ENCODE results near the gene DUSP16.
"Not testable (repeated sequence)": the region's sequence is repeated elsewhere in the genome, so short reads cannot be mapped to it uniquely, and the experiment has no call there.

DUSP16 gene

DNA sequence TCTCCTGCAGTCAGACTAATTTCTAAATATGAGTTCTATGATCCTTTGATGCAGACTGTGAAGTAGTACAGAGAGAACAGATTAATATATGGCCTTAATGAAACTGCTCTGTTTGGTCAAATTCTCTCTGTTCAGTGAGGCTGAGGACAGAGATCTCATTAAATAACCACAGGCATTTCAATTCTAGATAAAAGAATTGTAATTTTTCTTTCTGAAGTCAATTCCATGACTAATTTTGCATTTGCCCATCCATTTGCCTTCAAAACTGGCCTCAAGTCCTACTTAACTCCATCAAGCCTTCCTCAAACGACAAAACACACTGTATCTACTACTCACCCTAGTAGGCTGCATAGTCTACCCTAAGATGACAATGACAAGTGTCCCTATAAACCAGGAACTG, 67.1 kb downstream of the DUSP16 start:
- no peak for DNase-seq (ENCODE audit: low read depth)

DNA sequence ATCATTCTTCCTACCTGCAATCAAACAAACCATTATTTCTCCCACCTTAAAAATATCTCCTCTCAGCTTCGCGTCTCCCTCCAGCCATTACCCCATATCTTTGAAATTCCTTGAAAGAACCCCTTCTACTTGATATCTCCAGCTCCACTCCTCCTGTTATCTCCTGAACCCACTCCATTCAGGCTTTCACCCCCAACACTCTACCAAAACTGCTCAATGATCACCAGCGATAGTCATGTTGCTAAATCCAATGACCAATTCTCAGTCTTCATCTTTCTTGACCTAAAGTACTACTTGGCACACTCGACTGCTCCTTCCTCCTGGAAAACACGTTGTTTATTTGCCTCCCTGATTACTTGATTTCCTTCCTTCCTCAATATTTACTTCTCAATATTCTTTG, 70.1 kb downstream of the DUSP16 start:
- no peak for DNase-seq (ENCODE audit: low read depth)

DNA sequence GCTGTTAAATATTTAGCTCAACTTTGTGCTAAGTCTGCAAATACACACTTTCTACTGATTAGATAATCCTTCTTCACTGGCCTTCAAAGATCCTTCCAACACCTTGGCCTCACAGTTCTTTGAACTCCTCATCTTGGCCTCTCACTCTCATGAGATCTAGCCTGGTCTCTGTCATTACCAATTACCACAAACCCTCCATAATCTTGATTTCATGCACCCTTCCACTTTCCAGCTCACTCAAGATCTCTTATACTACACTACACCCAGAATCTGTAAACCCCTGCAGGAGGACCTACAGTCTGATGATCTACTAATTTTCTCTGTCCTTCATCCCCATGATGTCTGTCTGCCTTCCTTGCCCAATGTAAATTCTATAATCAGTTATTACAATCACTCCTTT, 71.1 kb downstream of the DUSP16 start:
- no peak for DNase-seq (ENCODE audit: low read depth)

DNA sequence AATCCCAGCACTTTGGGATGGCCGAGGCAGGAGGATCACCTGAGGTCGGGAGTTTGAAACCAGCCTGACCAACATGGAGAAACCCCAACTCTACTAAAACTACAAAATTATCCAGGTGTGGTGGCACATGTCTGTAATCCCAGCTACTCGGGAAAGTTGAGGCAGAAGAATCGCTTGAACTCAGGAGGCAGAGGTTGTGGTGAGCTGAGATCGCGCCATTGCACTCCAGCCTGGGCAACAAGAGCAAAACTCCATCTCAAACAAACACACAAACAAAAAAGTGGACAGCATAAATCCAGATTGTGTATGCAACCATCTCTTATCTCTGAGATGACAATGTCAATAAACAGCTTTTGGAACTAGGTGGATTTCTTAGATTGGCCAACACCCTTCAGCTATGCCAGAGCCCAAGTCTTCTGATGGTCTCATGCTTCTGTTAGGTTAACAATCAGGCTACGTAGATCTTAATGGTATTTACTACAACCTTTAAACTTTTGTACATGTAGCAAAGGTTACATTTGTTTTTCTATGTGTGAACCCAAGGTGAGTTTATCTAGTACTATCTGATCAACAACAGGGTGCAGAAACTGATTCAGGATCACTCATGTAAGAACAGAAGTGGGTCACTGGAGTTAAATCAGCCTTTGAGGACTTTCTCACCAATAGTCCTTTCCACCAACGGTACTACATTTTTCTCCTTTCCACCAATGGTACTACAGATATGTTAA, 73.7 kb downstream of the DUSP16 start:
- DNase-seq (ENCODE audit: low read depth) = no peak

DNA sequence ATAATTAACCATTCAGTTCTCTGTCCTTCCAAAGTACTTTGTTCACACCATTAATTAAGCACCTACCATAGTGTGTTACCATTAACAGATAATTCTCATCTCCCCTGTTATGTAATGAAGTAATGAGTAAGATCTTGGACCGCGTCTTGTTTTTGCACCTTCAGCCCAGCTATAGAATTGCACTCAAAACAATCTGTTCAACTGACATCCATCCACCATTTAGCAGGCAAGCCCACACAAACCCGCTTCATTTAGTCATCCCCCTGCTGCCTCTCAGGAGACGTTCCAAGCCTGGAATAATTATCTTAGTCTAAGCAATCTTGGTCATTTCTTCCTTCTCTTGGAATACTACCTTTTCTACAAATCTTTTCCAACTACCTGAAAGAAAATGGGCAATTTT, 74.4 kb downstream of the DUSP16 start:
- DNase-seq (ENCODE audit: low read depth) = no peak

DNA sequence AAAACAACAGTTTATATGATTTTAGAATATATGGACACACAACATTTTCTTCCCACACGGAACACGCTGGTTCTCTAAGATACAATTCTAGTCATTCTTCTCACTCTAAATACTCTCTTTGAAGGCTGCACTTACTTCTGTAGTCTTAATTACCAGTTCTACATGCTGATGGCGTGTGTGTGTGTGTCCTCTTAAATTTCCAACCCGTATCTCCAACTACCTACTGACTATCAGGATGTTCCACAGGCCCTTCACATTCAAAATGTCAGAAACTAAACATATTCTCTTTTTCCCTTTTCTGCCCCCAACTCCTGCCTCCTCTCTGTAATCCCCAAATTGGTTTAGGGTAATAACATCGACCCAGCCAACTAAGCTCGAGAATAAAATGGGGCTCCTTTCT, 75.2 kb downstream of the DUSP16 start:
- DNase-seq (ENCODE audit: low read depth) = no peak

DNA sequence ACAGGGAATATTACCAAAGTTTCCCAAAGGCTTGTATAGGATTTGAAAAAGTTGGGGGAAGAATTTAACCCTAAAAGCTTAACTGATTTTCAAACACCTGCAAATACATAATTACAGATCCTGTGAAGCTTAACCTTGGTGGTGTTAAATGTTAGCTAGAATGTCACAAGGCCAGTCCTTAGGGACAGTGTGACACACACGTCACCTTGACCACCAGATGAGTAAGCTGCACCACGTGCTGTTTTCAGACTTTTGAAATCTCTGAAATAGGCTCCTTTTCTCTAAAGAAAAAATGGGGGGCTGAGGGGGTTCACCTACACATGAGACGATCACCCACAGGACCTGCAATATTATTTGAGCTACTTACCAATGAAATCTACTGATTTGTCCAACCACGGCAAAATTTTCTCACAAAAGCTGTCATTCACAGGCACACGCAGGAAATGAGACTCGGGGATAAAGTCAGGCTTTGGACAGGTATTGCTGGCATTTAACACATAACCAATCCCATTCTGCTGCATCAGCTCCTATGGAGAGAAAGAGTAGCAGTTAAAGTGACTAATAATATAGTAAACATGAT, 75.9 kb downstream of the DUSP16 start:
- no peak for DNase-seq (ENCODE audit: low read depth)

DNA sequence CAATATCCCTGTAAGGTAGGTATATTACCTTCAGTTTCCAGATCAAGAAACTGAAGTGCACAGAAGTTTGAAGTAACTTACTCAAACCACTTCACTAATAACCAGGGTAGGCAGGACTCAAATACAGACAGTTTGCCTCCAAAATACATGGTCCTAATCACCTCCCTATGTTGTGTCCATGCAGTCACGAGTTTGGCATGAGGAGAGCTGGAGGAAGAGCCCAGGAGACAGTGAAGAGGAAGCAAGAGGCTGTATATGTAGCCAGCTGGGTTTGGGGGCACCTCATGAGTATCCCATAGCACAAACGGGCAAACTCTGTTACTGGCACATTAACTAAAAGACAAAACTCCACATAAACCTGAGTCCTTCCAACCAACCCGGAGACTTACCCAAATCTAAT, 79.2 kb downstream of the DUSP16 start:
- no peak for DNase-seq (ENCODE audit: low read depth)

DNA sequence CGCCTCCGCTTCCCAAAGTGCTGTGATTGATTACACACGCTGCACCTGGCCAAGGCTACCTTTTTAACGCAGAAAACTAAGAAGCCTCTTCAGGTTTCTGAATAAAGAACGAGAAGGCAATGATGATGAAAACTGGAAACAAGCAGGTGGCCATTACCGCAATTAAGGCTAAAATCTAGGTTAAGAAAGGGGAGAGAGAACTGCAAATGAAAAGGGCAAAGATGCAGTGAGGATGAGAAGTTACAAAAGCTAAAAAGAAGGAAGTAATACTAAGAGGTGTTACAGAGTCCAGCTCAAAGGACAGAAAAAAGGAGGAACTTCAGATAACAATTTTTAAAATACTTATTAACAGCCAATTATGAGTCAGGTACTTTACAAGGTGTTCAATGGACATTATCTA, 79.7 kb downstream of the DUSP16 start:
- no peak for DNase-seq (ENCODE audit: low read depth)

DNA sequence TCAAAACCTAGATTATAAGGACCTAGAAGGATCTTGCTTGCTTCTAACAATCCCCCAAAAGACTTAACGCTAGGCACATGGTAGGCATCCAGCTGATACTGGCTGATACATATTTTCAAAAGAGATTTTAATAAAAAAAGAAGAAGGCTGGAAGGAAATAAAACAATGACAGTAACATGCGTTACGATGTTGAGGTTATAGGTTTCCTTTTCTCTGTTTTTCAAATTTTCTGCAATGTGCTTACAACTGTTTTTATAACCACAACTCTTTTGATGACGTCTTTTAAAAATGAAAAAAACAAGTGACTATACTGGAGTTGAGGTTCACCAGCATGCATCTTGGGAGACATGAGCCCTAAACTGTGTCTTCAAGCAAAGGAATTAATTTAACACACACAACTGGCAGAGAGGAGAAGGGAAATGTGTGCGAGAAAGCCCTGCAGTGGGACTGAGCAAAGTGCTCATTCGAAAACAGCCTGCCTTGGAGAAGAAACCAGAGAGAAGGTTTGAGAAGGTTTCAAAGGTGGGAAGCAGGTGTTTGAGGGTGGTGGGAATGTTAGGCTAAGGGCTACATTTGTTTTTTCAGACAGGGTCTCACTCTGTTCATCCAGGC, 80.4 kb downstream of the DUSP16 start:
- no peak for DNase-seq (ENCODE audit: low read depth)

DNA sequence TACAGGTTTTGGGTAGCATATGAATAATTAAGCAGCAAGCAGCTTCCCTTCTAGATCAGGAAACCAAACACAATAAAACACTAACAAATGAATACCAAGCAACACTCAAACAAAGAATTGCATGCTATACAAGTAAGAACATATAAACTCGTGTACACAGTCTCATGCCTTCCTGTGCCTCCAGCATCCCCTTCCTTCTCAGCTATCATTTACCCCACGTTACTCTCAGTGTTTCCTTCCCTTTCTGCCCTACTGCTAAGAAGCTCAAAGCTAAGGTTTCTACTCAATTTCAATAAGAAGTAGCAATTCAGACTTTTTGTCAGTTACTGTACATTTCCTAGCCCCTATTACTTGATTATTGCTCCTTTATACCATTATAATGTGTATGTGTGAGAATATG, 81.0 kb downstream of the DUSP16 start:
- no peak for DNase-seq (ENCODE audit: low read depth)

DNA sequence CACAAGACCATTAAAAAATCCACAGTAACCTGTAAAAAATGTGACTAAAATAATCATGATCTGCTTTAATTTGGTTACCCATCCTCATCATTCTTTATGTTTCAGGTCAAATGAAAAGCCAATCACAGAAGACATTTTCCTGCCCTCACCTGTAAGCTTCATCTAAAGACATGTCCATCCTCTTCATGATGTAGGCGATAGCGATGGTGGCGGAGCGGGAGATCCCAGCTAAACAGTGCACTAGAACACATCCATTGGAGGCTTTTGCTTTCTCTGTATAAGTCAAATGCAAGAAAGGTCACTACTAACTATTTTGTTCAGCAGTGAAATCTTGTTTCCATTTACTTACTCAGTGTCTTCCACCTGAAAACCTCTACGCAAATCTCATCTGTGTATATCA, 82.6 kb downstream of the DUSP16 start:
- DNase-seq (ENCODE audit: low read depth) = no peak

DNA sequence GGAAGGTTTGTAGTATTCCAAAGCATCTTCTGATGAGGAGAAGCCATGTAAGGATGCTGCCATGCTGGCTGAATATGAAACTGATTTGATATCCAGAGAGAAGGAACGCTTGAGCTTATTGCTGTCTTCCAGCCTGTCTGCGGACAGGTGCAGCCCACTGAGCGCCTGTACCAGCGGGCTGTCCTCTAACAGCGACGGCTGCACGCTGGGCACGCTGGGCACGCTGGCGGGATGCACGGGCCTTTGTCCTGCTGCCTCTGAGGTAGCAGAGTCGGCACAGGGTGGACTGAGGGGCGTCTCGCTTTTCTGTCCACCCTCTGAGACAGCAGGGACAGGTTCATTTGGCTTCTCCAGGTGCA, 85.2 kb downstream of the DUSP16 start:
- DNase-seq (ENCODE audit: low read depth) = no peak

DNA sequence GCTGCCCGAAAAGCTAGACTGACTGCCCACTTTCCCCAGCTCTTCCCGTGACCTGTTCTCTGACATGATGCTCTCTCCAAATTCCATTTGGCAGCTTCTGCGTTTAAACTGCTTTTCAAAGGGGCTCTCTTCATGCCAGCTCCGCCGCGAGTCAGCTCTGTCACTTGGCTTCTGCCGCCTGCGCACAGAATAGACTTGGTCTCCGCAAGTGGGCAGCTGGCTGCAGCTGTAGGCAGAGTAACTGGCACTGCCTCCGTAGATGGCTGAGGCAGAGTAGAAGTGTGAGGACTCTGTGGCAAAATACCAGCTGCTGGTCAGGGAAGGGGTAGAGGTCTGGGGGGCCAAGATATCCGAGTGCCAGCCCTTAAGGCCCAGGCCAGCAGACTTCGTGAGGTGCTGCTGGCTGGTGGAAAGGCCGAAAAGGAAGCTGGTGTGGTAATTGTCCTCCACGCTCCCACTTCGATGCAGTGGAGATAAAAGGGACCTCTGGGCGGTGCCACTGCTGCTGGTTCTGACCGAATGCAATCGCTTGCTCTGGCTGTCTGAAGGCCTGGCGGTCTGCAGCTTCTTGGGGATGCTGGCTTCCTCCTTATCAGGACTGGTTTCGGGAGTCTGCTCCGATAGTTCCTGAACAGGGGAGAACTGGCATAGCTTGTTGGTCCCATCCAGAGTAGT, 85.7 kb downstream of the DUSP16 start:
- no peak for DNase-seq (ENCODE audit: low read depth)

DNA sequence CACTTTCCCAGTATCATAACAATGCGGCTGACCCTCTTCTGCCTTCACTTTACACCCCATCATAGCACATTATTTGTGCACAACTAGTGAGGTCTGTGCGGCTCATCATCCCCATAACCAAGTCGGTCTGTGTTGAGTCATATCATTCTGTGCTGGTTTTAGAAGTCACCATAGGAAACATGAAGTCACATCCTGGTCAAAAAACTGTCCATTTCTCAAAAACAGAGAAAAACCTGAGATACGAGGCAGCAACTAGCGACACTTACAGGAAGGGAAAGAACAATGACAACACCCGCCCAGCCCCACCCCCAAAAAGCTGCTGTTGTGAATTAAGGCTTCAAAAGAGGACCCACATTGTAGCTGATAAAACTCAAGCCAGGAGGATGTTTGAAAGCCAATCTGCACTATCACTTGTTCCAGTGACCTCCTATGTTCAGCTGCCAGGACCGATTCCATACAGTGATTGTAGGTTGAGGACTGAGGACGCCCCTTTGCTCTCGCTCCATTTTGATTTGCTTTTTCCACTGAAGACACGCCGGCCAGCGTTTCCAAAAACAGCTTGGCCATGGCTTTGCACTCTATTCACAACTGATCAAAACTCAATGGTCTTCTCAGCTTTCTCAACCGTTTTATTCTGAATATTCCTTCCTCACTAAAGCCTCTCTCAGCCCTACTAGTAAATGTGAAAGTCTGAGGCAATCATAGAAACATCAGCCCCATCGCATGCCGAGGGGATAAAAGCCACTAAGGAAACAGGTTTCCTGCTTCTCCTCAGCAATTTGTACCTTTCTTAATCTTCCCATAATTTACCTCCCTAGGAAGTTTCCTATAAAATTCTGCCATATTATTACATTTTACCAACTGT, 87.5 kb downstream of the DUSP16 start:
- peak; percentile 44 for DNase-seq (ENCODE audit: low read depth)

DNA sequence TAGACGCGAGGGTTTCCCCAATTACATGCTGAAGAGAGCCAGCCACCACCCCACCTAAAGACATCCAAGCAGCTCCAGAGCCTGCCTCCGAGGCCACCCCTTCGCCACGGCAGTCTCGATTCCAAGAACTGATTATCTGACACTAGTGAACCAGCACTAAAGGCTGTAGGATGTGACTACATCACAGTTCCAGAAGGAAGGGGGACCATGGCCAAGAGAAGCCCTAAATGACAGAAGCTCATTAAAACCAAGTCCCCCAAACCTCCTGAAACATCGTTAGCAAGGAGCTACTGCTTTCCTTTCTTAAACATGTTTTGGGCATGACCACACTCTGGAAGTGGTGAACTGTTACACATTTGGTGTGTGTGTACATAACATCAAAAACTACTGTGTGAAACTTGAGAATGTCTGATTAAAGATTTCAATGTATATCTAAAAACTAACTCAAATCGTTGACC, 88.2 kb downstream of the DUSP16 start:
- no peak for DNase-seq (ENCODE audit: low read depth)

DNA sequence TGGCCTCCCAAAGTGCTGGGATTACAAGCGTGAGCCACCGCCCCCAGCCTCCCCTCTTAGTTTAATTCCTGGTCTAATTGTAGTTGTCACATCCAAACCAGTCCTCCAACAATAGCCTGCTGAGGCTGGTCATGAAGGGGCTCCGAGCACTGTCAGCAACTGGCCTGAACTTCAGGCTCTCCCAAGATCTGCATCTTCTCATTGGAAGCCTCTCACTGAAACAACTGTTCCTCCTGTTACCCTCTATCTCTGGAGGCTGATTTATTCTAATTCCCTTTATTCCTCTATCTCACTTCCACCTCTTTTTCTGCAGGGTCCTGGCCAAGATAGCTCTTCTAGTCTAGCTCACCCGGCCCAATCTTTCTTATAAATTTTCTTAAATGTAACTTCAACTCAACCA, 89.4 kb downstream of the DUSP16 start:
- no peak for DNase-seq (ENCODE audit: low read depth)

DNA sequence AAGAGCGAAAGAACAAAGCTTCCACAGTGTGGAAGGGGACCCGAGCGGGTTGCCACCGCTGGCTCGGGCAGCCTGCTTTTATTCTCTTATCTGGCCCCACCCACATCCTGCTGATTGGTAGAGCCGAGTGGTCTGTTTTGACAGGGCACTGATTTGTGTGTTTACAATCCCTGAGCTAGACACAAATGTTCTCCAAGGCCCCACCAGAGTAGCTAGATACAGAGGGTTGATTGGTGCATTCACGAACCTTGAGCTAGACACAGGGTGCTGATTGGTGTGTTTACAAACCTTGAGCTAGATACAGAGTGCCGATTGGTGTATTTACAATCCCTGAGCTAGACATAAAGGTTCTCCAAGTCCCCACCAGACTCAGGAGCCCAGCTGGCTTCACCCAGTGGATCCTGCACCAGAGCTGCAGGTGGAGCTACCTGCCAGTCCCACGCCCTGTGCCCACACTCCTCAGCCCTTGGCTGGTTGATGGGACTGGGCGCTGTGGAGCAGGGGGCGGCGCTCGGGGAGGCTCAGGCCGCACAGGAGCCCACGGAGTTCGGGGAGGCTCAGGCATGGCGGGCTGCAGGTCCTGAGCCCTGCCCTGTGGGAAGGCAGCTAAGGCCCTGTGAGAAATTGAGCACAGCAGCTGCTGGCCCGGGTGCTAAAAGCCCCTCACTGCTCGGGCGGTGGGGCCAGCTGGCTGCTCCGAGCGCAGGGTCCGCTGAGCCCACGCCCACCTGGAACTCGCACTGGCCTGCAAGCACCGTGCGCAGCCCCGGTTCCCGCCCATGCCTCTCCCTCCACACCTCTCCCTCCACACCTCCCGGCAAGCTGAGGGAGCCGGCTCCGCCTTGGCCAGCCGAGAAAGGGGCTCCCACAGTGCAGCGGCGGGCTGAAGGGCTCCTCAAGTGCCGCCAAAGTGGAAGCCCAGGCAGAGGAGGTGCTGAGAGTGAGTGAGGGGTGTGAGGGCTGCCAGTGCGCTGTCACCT, 90.4 kb downstream of the DUSP16 start:
- not testable (repeated sequence) for DNase-seq (ENCODE audit: low read depth)

DNA sequence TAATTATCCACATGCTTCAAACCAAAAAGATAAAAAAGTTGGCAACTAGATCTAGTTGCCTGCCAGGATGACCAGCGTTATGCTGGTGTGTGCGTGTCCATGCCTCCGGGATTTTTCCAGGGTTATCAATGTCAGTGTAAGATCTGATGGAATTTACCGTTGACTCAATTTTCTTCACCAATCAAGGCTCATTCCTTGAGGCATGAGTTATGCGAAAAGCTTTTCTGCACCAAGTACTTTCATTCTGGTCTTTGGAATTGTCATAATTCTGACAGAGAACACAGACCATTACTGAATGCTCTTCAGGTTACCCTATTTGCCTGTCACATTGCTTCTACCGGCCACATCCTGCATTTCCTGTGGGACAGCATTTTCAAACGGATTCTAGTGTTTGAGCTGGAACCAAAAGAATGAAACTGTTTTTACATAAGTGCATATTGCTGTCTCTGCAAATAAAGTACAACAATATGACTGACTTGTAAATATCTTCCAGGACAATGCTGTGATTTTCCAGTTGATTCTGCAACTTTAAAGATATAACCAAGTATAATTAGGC, 91.8 kb downstream of the DUSP16 start:
- no peak for DNase-seq (ENCODE audit: low read depth)

DNA sequence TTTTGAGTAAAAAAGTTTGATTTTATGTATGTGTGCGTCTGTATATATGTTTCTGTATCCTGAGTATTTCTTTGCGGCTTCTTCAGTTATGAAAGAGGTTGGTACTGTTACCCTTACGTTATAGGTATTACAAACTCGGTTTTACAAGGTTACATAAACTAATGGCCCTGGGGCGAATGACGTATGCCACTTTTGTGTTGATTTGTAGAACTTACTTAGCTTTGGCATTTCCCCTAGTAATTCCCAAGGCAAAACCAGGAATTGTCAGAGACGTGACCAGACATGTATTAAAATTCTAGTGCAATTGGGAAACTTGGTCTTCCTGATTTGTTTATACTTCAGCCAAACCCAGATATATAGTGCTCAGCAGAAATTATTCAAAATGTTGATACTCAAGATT, 93.3 kb downstream of the DUSP16 start:
- DNase-seq (ENCODE audit: low read depth) = no peak

DNA sequence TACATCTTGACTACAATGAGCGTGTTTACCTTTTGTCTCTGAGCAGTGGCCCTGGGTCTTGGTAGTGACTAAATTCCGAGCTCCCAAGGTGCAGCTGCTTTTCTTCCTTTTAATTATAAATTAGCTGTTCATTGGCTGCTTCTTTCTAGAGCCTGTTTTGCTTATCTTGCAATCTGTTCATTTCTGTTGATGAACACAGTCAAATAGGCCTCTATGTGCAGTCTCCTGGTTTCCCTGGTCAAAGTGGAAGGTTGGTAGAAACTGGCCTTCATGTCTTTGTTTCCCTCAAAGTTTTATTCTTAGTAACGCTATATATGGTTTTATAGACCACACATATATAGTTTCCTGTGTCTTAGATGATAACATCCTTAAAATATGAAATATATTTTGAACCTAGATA, 94.1 kb downstream of the DUSP16 start:
- no peak for DNase-seq (ENCODE audit: low read depth)

All from iris pigment epithelial cell (primary cell).